Heart right ventricle (tissue), 16 donors: ENCODE data around the gene CNDP1. TPM values are rescaled to one million over a fixed set of nuclear protein-coding genes. Genes with fewer than 3 reads are reported as not detected.
"Not testable (repeated sequence)": the region's sequence is repeated elsewhere in the genome, so short reads cannot be mapped to it uniquely, and the experiment has no call there.

Source experiments
- ATAC-seq, 8 donors: fragments of 200-7000 bp; cut with Tn5 transposase; one replicate each; pipeline ENCODE4 v1.9.1; 2020; ENCODE audit warnings: mild to moderate bottlenecking in 8 of 8, moderate library complexity in 8 of 8, moderate number of reproducible peaks in 1 of 8
- DNase-seq, 2 donors: peaks; one replicate each; pipeline ENCODE4 v3.0.0-alpha.2; 2020
- H3K27ac ChIP-seq, 10 donors: fragments of 200-600 bp; sonication (generic) in 2 of 10; one replicate each; pipeline versions ENCODE4 v1.5.0 to v1.8.0; 2020 to 2022; ENCODE audit warnings: mild to moderate bottlenecking in 3 of 10
- H3K27me3 ChIP-seq, 7 donors: fragments of 200-600 bp; one replicate each; pipeline ENCODE4 v1.8.0; 2021 to 2022; ENCODE audit warnings: mild to moderate bottlenecking in 2 of 7
- H3K36me3 ChIP-seq, 9 donors: fragments of 200-600 bp; sonication (generic) in 1 of 9; one replicate each; pipeline versions ENCODE4 v1.5.0 to v1.8.0; 2020 to 2022; ENCODE audit warnings: mild to moderate bottlenecking in 2 of 9
- H3K4me1 ChIP-seq, 9 donors: fragments of 200-600 bp; sonication (generic) in 1 of 9; one replicate each; pipeline versions ENCODE4 v1.5.0 to v1.8.0; 2020 to 2022; ENCODE audit warnings: mild to moderate bottlenecking in 4 of 9
- H3K4me3 ChIP-seq, 10 donors: fragments of 200-600 bp; sonication (generic) in 2 of 10; one replicate each; pipeline versions ENCODE4 v1.5.0 to v1.8.0; 2020 to 2022; ENCODE audit warnings: mild to moderate bottlenecking in 7 of 10, moderate library complexity in 2 of 10
- H3K9me3 ChIP-seq, 11 donors: fragments of 200-600 bp in 10 of 11; sonication (generic) in 2 of 11; one replicate each; pipeline versions ENCODE4 v1.5.0 to v1.8.0; 2013 to 2022; ENCODE audit warnings: mild to moderate bottlenecking in 2 of 11, control low read depth in 1 of 11, moderate library complexity in 1 of 11
- WGBS, 2 donors: extraction: QIAGEN DNeasy Blood & Tissue Kit; methylation state at CpG; one replicate each; pipeline ENCODE4 v1.1.7; 2013; ENCODE audit warnings: inconsistent platforms in 1 of 2; 5-methylcytosine and 5-hydroxymethylcytosine counted together
- intact Hi-C, 10 donors: fragments of 100-400 bp; cut with DNase I; formaldehyde crosslinking; loops; one replicate each; pipeline versions ENCODE4 v1.11.1 to v1.14.2; 2022
- polyA plus RNA-seq, 2 donors: library from polyadenylated mRNA; stranded (reverse); fragments of 200-250 nt; gene quantifications; one replicate each; pipeline ENCODE4 v1.2.3, GENCODE V29; 2013
- total RNA-seq, 10 donors: library from RNA; stranded (reverse); fragmentation: NEBNext Ultra II Directional in 3 of 10; extraction: Animal tissue kit (Norgen Biotek cat#: 25700) in 3 of 10; gene quantifications; one replicate each; pipeline versions ENCODE4 v1.2.1 to v1.2.4, GENCODE V29; 2021 to 2023
- TF ChIP-seq, protein P1 (sequence below), 9 donors: fragments of 200-600 bp; sonication (generic) in 2 of 9; IDR thresholded peaks; one replicate each; pipeline versions ENCODE4 v1.5.0 to v1.8.0; 2021 to 2022; ENCODE audit warnings: antibody characterized with exemption in 9 of 9, mild to moderate bottlenecking in 5 of 9, moderate library complexity in 1 of 9
- donor health status: Arrhythmogenic right ventricular cardiomyopathy.
- donor health status: ischemic (EF 13 %, LVEDD 7.1; RV severe dilation, severe dysfunction).
- donor health status: healthy with polysubstance abuse.
- donor health status: DM: no; HTN: yes; CAD: no.
- donor health status: DM: no; HTN: no; CAD: no.
- donor health status: ischemic (EF 25% LVEDD 6.9; RV normal size, moderate dysfunction).
- donor health status: ischemic (EF 25% LVEDD 5.7; RV mildly dilated, moderate dysfunction).
- donor health status: healthy.
- donor health status: DM: yes; HTN: yes; CAD: no.
- donor health status: Ischemic cardiomyopathy.
- donor health status: ischemic (EF 35%, LVEDD 5.7; RV mildly dilated, moderate dysfunction).
- donor health status: nonischemic (EF 11% LVEDD 7.7; RV severe dilation, severe dysfunction).
- donor health status: DM: yes; HTN: yes; CAD: no.
- donor health status: PGD.
- donor health status: ischemic (EF 29% LVEDD 5.4; RV normal size, mild dysfunction).
- donor health status: nonischemic (EF 23%, LVEDD 6.1; RV moderate dilation, normal function).

The CNDP1 gene
- total and polyA plus RNA-seq, 12 donors: 0.11 to 0.12 TPM; not detected in 10

DNA sequence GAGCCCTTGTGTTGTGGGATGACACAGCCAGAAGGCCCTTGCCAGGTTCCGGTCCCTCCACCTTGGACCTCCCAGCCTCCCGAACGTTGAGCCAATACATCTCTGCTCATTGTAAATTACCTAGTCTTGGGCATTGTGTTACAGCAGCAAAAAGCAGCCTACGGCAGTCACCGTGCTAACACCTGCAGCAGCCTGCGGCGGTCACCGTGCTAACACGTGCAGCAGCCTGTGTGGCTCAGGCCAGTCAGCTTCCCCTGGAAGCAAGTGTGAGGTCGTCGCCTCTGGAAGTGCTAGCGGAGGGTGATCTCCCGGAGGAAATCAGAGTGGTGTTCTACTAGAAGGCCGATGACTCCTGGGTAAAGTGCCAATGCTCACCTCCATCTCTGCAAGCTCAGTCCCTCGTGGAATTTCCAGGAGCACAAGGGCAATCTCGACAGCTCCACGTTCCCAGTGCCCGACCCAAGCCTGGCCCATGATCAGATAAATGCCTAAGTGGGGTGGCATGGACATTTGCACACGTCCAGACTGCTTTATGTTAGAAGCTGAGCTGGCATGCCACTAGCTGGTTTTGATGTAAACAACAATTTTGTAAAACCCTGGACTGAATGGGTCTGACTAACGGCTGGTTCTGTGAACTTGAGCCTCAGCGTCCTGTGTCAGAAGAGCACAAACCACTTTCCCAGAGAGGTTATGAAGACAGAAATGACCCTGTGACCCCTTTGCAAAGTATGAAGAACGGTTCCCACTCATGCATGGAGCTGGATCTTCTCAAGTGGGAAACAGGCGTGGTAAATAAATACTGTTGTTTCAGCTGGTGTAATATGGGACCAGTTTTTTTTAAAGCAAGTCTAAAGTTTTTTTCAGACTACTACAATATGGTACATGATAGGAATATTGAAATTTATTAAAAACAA lies 11.4 kb upstream of the CNDP1 start:
- Histone ChIP-seq H3K4me3 (no peak overlapping the region), H3K4me1 (peaks cover 0 to 23% (median 4%) of the 10 kb centered on the region in 9 donors), H3K27me3 (no peaks in the 10 kb centered on the region), H3K9me3 (peaks cover 0 to 4% (median 0%) of the 10 kb centered on the region in 11 donors), H3K36me3 (peaks cover 0 to 48% (median 27%) of the 10 kb centered on the region in 9 donors), H3K27ac (peak overlapping the region in 4 of 10 donors; percentile 35 to 73 (median 59))
- DNase-seq: no peak
- ATAC-seq: peak in 6 of 8 donors; percentile 26 to 75 (median 32)
- 83 to 85% methylated on average over 23 of the region's 23 CpGs for WGBS, 2 donors
- intact Hi-C loops: no loop called here
- TF ChIP-seq, protein P1, sequence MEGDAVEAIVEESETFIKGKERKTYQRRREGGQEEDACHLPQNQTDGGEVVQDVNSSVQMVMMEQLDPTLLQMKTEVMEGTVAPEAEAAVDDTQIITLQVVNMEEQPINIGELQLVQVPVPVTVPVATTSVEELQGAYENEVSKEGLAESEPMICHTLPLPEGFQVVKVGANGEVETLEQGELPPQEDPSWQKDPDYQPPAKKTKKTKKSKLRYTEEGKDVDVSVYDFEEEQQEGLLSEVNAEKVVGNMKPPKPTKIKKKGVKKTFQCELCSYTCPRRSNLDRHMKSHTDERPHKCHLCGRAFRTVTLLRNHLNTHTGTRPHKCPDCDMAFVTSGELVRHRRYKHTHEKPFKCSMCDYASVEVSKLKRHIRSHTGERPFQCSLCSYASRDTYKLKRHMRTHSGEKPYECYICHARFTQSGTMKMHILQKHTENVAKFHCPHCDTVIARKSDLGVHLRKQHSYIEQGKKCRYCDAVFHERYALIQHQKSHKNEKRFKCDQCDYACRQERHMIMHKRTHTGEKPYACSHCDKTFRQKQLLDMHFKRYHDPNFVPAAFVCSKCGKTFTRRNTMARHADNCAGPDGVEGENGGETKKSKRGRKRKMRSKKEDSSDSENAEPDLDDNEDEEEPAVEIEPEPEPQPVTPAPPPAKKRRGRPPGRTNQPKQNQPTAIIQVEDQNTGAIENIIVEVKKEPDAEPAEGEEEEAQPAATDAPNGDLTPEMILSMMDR (IDR thresholded peaks at IDR 0.05): no peak

- peak; percentile 21 to 75 (median 48) for ATAC-seq
- TF ChIP-seq, protein P1 (IDR thresholded peaks at IDR 0.05): no peak
- DNase-seq: peak in 1 of 2 donors; percentile 31
- H3K4me1 ChIP-seq: peaks cover 0 to 23% (median 4%) of the 10 kb centered on the region in 9 donors
- no peak overlapping the region for H3K4me3 ChIP-seq
- intact Hi-C loops: no loop called here
- 25 to 31% methylated on average over 5 of the region's 5 CpGs for WGBS, 2 donors
- peak overlapping the region in 7 of 10 donors; percentile 35 to 73 (median 54) for H3K27ac ChIP-seq
- H3K27me3 ChIP-seq: no peaks in the 10 kb centered on the region
- peaks cover 0 to 4% (median 0%) of the 10 kb centered on the region in 11 donors for H3K9me3 ChIP-seq
- H3K36me3 ChIP-seq: peaks cover 0 to 35% (median 16%) of the 10 kb centered on the region in 9 donors
Measured at GRCh38 chr18:74524097-74524496, 10.2 kb upstream of the CNDP1 start.

DNA sequence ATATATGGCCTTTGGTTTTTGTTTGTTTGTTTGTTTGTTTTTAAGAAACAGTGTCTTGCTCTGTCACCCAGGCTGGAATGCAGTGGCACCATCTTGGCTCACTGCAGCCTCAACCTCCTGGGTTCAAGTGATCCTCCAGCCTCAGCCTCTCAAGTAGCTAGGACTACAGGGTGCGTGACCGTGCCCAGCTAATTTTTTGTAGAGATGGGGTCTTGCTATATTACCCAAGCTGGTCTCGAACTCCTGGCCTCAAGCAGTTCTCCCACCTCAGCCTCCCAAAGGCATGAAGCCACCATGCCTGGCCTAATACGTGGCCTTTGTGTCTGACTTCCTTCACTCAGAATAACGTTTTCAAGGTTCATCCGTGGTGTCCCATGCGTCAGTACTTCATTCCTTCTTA lies 9.4 kb upstream of the CNDP1 start:
- not testable (repeated sequence) for ATAC-seq
- 96 to 97% methylated on average over 7 of the region's 7 CpGs for WGBS, 2 donors

DNA sequence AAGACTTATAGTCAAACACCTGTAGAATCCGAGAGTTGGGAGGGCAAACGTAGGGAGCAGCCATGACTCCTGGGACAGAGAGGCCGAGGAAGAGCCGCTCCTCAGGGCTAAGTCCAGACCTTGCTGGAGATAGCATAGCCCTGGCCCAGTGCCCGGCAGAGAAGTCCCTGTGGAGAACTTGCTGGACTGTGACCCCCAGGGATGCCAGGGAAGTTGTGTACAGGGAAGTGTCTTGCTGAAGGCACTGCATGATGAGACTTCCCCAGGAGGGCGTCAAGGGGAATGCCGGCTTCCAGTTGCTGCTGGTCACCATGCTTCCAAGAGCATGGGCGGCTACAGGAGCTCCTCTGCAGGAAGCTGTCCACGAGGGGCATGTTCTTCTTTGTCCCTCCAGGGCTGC lies 8.6 kb upstream of the CNDP1 start:
- ATAC-seq: peak in 1 of 8 donors; percentile 19
- intact Hi-C loops: no loop called here
- Histone ChIP-seq H3K4me1 (peaks cover 0 to 23% (median 4%) of the 10 kb centered on the region in 9 donors), H3K27ac (no peak overlapping the region), H3K4me3 (no peak overlapping the region), H3K36me3 (peaks cover 0 to 19% (median 2%) of the 10 kb centered on the region in 9 donors), H3K27me3 (no peaks in the 10 kb centered on the region), H3K9me3 (peaks cover 0 to 4% (median 0%) of the 10 kb centered on the region in 11 donors)
- DNase-seq: peak in 1 of 2 donors; percentile 40
- WGBS, 2 donors: 82 to 88% methylated on average over 9 of the region's 9 CpGs
- TF ChIP-seq, protein P1 (IDR thresholded peaks at IDR 0.05): no peak

More for the DNA sequence above, 9.4 kb upstream of the CNDP1 start:
- DNase-seq, H3K9me3 ChIP-seq, H3K27me3 ChIP-seq, intact Hi-C loops, H3K4me3 ChIP-seq: not testable (repeated sequence)
- H3K27ac ChIP-seq: peak overlapping the region in 4 of 10 donors; percentile 47 to 73 (median 62)
- peaks cover 0 to 23% (median 4%) of the 10 kb centered on the region in 9 donors for H3K4me1 ChIP-seq
- peaks cover 0 to 27% (median 8%) of the 10 kb centered on the region in 9 donors for H3K36me3 ChIP-seq
